ENCODE results near the gene DDX10.

The DDX10 gene

DNA sequence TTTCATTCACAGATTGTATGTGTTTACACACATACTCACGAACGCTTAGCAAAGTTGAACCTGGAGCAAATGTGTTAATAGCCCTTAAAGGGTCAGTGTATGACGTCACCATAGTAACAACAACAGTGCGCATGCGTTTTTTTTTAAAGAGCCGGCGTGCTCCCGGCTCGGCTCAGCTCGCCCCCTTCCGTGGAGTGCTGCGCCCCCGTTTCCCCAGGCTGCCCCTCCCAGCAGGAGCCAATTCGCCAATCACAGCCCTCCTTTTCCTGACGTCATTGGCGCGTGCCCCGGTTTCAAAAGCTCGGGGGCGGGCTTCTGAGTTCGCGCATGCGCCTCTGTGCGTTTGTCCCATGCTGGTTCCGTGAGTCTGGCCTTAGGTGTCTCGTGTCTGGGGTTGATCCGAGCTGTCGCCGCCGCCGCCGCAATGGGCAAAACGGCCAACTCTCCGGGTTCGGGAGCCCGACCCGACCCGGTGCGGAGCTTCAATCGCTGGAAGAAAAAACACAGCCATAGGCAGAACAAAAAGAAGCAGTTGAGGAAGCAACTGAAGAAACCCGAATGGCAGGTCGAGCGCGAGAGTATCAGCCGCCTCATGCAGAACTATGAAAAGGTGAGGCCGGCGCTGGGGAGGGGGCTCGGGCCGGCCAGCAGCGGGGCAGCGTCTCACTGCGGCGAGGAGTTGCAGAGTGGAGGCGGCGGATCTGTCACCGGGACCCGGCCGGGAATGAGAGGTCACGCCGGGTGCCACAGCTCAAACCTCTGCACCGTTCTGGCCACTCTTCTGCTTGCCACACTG lies at the start of gene DDX10:
Gene DDX10, plus strand, starts transcription at position 340 of the 796 bp plus-strand sequence. Its CDS starts 85 bp downstream, at position 425.
- peak within 1 kb of the TSS; percentile 76 to 92 (median 88) for H3K9ac ChIP-seq (ENCODE audit: low read length in 5 of 5)
- peak within 1 kb of the TSS; percentile 67 for H3K27ac ChIP-seq (ENCODE audit: low read depth, low read length)
- peaks cover 0 to 5% (median 4%) of the 10 kb centered on the region in 5 donors for H3K36me3 ChIP-seq (ENCODE audit: control insufficient read depth in 5 of 5, insufficient read depth in 5 of 5, low read length in 5 of 5)
- H3K27me3 ChIP-seq (ENCODE audit: control insufficient read depth in 5 of 5, insufficient read depth in 4 of 5, low read length in 5 of 5), result no peaks in the 10 kb centered on the region
- H3K4me3 ChIP-seq (ENCODE audit: low read depth in 1 of 5, low read length in 5 of 5), result peak within 1 kb of the TSS; percentile 74 to 87 (median 84)
- no peaks in the 10 kb centered on the region for H3K9me3 ChIP-seq (ENCODE audit: control insufficient read depth in 5 of 5, low read length in 5 of 5)
- H3K4me1 ChIP-seq (ENCODE audit: control insufficient read depth in 5 of 5, insufficient read depth in 5 of 5, low read length in 5 of 5), result peaks cover 5 to 27% (median 23%) of the 10 kb centered on the region in 5 donors

DNA sequence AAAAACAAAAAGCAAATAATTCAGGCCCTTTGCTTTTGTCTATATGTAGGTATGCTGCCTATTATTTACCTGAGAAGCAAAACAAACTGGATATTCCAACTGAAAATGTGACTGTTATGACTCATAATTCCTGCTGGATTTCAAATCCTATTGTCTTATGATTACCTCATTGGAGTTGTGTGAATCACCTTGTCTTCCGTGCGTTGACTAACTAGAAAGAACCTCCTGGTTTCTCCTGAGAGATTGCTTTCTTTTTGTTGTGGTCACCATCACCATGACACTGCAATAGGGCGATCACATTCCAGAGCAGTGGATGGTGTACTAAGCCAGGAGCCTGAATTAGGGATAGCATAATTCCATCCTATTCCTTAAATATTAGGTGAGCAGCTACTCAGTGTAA lies 48.3 kb upstream of the DDX10 start:
- H3K4me1 ChIP-seq (ENCODE audit: control insufficient read depth in 5 of 5, insufficient read depth in 5 of 5, low read length in 5 of 5), result no peaks in the 10 kb centered on the region
- no peaks in the 10 kb centered on the region for H3K27me3 ChIP-seq (ENCODE audit: control insufficient read depth in 5 of 5, insufficient read depth in 4 of 5, low read length in 5 of 5)

DNA sequence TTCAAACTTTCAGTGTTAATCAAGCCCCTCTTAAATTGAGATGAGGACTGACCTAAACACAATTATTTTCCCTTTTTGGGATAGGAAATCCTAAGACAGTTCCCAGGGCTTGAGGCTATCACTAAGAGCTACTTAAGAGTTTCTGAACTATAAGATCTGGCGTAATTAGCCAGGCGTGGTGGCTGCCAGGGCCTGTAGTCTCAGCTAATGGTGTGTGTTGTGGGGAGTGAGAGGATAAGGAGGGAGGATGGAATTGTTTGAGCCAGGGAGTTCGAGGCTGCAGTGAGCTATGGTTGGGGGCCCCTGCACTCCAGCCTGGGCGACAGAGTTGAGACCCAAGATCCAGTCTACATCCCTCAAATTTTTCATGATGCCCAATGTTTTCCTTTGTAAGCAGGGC lies 47.8 kb upstream of the DDX10 start:
- no peak overlapping the region for H3K27ac ChIP-seq (ENCODE audit: low read depth, low read length)
- H3K27me3 ChIP-seq (ENCODE audit: control insufficient read depth in 5 of 5, insufficient read depth in 4 of 5, low read length in 5 of 5), result no peaks in the 10 kb centered on the region
- H3K9me3 ChIP-seq (ENCODE audit: control insufficient read depth in 5 of 5, low read length in 5 of 5), result no peaks in the 10 kb centered on the region
- no peak overlapping the region for H3K4me3 ChIP-seq (ENCODE audit: low read depth in 1 of 5, low read length in 5 of 5)
- H3K9ac ChIP-seq (ENCODE audit: low read length in 5 of 5), result no peak overlapping the region
- no peaks in the 10 kb centered on the region for H3K36me3 ChIP-seq (ENCODE audit: control insufficient read depth in 5 of 5, insufficient read depth in 5 of 5, low read length in 5 of 5)
- no peaks in the 10 kb centered on the region for H3K4me1 ChIP-seq (ENCODE audit: control insufficient read depth in 5 of 5, insufficient read depth in 5 of 5, low read length in 5 of 5)

More for the DNA sequence above, 48.3 kb upstream of the DDX10 start:
- H3K27ac ChIP-seq (ENCODE audit: low read depth, low read length), result no peak overlapping the region
- no peak overlapping the region for H3K4me3 ChIP-seq (ENCODE audit: low read depth in 1 of 5, low read length in 5 of 5)
- H3K9ac ChIP-seq (ENCODE audit: low read length in 5 of 5), result no peak overlapping the region
- no peaks in the 10 kb centered on the region for H3K9me3 ChIP-seq (ENCODE audit: control insufficient read depth in 5 of 5, low read length in 5 of 5)
- H3K36me3 ChIP-seq (ENCODE audit: control insufficient read depth in 5 of 5, insufficient read depth in 5 of 5, low read length in 5 of 5), result no peaks in the 10 kb centered on the region

DNA sequence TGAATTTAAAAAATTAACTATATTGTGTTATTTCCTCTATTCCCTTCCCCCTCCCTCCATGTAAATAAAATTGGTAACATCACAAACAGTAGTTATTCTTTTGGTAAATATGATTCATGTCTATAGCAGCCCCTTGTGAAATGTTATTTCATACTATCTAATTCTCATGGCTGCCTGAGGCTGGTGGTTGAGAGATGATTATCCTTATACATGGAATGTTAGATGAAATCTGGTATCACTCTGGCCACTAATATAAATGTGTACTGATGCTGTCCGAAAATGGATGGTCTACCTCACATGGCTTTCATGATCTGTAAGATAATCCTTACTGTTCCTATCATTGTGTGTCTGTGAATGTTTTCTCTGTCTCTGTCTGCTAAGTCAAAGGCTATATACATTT lies 46.3 kb upstream of the DDX10 start:
- no peak overlapping the region for H3K4me3 ChIP-seq (ENCODE audit: low read depth in 1 of 5, low read length in 5 of 5)
- no peaks in the 10 kb centered on the region for H3K4me1 ChIP-seq (ENCODE audit: control insufficient read depth in 5 of 5, insufficient read depth in 5 of 5, low read length in 5 of 5)

DNA sequence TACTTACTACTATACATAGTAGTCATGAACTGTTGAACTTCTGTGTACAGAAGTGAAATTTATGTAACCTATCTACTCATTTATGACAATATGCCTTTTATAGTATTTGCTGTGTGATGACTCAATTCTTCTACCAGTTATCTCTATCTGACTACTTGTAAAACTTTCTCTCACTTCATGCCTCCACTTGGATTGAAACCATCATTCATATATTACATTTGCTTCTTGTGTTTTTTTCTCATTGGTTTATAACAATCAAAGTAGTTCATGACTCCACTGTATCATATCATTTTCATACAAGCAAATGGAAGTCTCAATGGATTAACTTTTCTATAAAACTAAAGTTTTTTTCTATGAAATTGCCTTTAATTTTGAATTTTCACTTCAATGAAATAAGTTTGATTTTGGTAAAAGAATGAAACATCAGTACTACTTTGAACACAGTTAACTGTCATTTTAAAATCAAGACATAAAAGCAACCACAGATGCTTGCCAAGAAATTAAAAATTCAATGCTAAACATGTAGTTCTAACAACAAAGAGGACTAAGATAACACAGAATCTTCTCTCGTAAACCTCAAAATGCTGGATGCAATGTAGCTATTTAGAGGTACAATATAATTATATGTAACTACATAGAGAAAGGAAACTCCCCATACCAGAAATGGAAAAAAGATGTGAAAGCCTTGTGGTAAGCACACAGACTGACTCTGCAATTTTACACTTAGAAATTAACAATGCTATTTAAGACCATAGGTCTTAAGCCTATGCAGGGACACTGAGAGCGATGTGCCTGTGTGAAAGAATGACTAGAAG lies 43.7 kb upstream of the DDX10 start:
- Histone ChIP-seq H3K9me3 (ENCODE audit: control insufficient read depth in 5 of 5, low read length in 5 of 5) (no peaks in the 10 kb centered on the region), H3K36me3 (ENCODE audit: control insufficient read depth in 5 of 5, insufficient read depth in 5 of 5, low read length in 5 of 5) (no peaks in the 10 kb centered on the region), H3K4me1 (ENCODE audit: control insufficient read depth in 5 of 5, insufficient read depth in 5 of 5, low read length in 5 of 5) (no peaks in the 10 kb centered on the region), H3K4me3 (ENCODE audit: low read depth in 1 of 5, low read length in 5 of 5) (no peak overlapping the region), H3K27me3 (ENCODE audit: control insufficient read depth in 5 of 5, insufficient read depth in 4 of 5, low read length in 5 of 5) (no peaks in the 10 kb centered on the region), H3K27ac (ENCODE audit: low read depth, low read length) (no peak overlapping the region), H3K9ac (ENCODE audit: low read length in 5 of 5) (no peak overlapping the region)

More for the DNA sequence above, 46.3 kb upstream of the DDX10 start:
- no peaks in the 10 kb centered on the region for H3K36me3 ChIP-seq (ENCODE audit: control insufficient read depth in 5 of 5, insufficient read depth in 5 of 5, low read length in 5 of 5)
- H3K9ac ChIP-seq (ENCODE audit: low read length in 5 of 5), result no peak overlapping the region
- no peak overlapping the region for H3K27ac ChIP-seq (ENCODE audit: low read depth, low read length)
- H3K27me3 ChIP-seq (ENCODE audit: control insufficient read depth in 5 of 5, insufficient read depth in 4 of 5, low read length in 5 of 5), result no peaks in the 10 kb centered on the region
- no peaks in the 10 kb centered on the region for H3K9me3 ChIP-seq (ENCODE audit: control insufficient read depth in 5 of 5, low read length in 5 of 5)

DNA sequence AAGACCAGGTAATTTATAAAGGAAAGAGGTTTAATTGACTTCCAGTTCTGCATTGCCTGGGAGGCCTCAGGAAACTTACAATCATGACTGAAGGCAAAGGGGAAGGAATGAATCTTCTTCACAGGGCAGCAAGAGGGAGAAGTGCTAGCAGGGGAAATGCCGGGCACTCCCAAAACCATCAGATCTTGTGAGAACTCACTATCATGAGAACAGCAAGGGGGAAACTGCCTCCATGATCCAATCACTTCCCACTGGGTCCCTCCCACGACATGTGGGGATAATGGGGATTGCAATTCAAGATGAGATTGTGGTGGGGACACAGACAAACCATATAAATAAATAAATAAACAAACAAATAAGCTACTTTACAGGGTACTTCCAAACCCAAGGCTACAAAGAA lies 42.5 kb upstream of the DDX10 start:
- Histone ChIP-seq H3K36me3 (ENCODE audit: control insufficient read depth in 5 of 5, insufficient read depth in 5 of 5, low read length in 5 of 5) (no peaks in the 10 kb centered on the region), H3K4me3 (ENCODE audit: low read depth in 1 of 5, low read length in 5 of 5) (no peak overlapping the region), H3K4me1 (ENCODE audit: control insufficient read depth in 5 of 5, insufficient read depth in 5 of 5, low read length in 5 of 5) (no peaks in the 10 kb centered on the region), H3K9ac (ENCODE audit: low read length in 5 of 5) (no peak overlapping the region), H3K27me3 (ENCODE audit: control insufficient read depth in 5 of 5, insufficient read depth in 4 of 5, low read length in 5 of 5) (no peaks in the 10 kb centered on the region), H3K27ac (ENCODE audit: low read depth, low read length) (no peak overlapping the region), H3K9me3 (ENCODE audit: control insufficient read depth in 5 of 5, low read length in 5 of 5) (no peaks in the 10 kb centered on the region)

DNA sequence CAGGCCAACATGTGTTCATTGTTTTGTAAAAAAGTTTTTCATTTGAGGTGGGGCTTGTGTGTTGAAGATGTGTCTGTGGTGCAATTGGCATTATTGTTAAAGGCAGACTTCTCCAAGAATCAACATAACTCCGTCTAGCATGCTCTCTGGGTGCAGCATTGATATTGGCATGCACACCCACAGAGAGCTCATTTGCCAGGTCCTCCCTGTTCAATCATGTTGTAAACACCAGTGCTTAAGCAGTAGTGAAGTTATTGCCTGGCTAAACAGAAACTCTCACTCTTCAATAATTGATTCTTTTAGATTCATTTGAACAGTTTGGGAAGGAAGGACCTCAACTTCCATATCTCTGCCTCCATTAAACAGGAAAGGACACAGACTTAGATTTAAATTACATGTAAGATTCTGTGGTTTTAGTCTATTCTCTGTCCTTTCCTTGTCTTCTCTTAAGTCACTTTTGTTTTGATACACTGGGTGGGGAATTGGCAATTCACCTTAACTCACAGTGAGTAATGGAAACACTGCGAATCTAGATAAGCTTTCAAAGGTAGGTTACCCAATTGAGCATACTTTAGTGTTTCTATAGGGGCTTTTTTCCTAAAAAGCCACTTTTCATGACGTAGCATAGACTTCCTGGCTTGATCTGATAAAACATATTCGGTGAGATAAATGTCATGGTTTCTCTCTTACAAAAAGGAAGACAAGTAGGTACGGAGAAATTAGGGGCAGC lies 40.5 kb upstream of the DDX10 start:
- no peaks in the 10 kb centered on the region for H3K4me1 ChIP-seq (ENCODE audit: control insufficient read depth in 5 of 5, insufficient read depth in 5 of 5, low read length in 5 of 5)
- peaks cover 0 to 7% (median 5%) of the 10 kb centered on the region in 5 donors for H3K9me3 ChIP-seq (ENCODE audit: control insufficient read depth in 5 of 5, low read length in 5 of 5)
- H3K36me3 ChIP-seq (ENCODE audit: control insufficient read depth in 5 of 5, insufficient read depth in 5 of 5, low read length in 5 of 5), result no peaks in the 10 kb centered on the region
- no peak overlapping the region for H3K27ac ChIP-seq (ENCODE audit: low read depth, low read length)
- H3K4me3 ChIP-seq (ENCODE audit: low read depth in 1 of 5, low read length in 5 of 5), result no peak overlapping the region
- H3K27me3 ChIP-seq (ENCODE audit: control insufficient read depth in 5 of 5, insufficient read depth in 4 of 5, low read length in 5 of 5), result peaks cover 0 to 2% (median 0%) of the 10 kb centered on the region in 5 donors
- H3K9ac ChIP-seq (ENCODE audit: low read length in 5 of 5), result no peak overlapping the region

DNA sequence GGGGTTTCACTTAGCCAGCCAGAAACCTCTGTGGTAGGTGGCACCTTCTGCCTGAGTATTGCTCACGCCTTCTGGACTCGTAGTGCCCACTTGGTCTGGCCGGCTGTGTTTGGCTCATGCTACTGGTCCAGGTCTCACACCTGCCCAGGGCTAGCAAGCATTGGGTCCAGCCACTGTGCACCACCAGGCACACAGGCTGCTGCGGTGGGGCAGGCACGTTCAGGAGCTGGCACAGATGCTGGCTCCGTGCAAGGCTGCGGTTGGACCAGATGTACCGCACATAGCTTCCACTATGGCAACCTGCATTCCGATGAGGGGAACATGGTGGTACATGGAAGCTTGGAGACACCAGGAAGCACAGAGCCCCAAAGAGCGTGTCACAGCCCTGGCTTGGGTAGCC lies 36.5 kb upstream of the DDX10 start:
- Histone ChIP-seq H3K9me3 (ENCODE audit: control insufficient read depth in 5 of 5, low read length in 5 of 5) (peaks cover 0 to 7% (median 5%) of the 10 kb centered on the region in 5 donors), H3K4me3 (ENCODE audit: low read depth in 1 of 5, low read length in 5 of 5) (no peak overlapping the region), H3K9ac (ENCODE audit: low read length in 5 of 5) (no peak overlapping the region), H3K4me1 (ENCODE audit: control insufficient read depth in 5 of 5, insufficient read depth in 5 of 5, low read length in 5 of 5) (no peaks in the 10 kb centered on the region), H3K36me3 (ENCODE audit: control insufficient read depth in 5 of 5, insufficient read depth in 5 of 5, low read length in 5 of 5) (no peaks in the 10 kb centered on the region), H3K27ac (ENCODE audit: low read depth, low read length) (no peak overlapping the region), H3K27me3 (ENCODE audit: control insufficient read depth in 5 of 5, insufficient read depth in 4 of 5, low read length in 5 of 5) (peaks cover 0 to 2% (median 0%) of the 10 kb centered on the region in 5 donors)

DNA sequence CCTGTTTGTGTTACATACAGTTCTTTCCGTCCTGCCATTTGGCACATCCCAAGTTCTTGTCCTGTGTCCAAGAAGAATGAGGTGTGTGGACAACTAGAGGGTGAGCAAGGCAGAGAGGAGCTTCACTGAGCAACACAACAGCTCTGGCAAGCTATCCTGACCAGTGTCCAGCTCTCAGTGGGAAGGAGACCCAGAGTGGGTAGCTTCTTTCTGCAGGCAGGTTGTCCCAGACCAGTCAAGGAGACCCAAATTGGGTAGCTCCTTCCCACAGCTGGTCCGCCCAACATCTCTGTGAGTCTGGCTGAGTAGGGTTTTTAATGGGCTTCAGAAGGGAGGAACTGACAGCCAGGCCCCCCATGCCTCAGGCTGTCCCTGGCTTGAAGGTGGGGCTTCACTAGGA lies 36.1 kb upstream of the DDX10 start:
- H3K27ac ChIP-seq (ENCODE audit: low read depth, low read length), result no peak overlapping the region
- no peak overlapping the region for H3K4me3 ChIP-seq (ENCODE audit: low read depth in 1 of 5, low read length in 5 of 5)
- H3K4me1 ChIP-seq (ENCODE audit: control insufficient read depth in 5 of 5, insufficient read depth in 5 of 5, low read length in 5 of 5), result no peaks in the 10 kb centered on the region
- no peak overlapping the region for H3K9ac ChIP-seq (ENCODE audit: low read length in 5 of 5)
- H3K9me3 ChIP-seq (ENCODE audit: control insufficient read depth in 5 of 5, low read length in 5 of 5), result peaks cover 0 to 7% (median 5%) of the 10 kb centered on the region in 5 donors
- no peaks in the 10 kb centered on the region for H3K36me3 ChIP-seq (ENCODE audit: control insufficient read depth in 5 of 5, insufficient read depth in 5 of 5, low read length in 5 of 5)
- H3K27me3 ChIP-seq (ENCODE audit: control insufficient read depth in 5 of 5, insufficient read depth in 4 of 5, low read length in 5 of 5), result peaks cover 0 to 2% (median 0%) of the 10 kb centered on the region in 5 donors

Measured in subcutaneous abdominal adipose tissue (tissue), 5 donors.